Activated B cell treated with CpG ODN at 0.5 μM for 24 hours (primary cell): ENCODE data around the gene COL11A1. TPM values are rescaled to one million over a fixed set of nuclear protein-coding genes. Genes with fewer than 3 reads are reported as not detected.

Source experiments
- ATAC-seq: fragments of 200-7000 bp; cut with Tn5 transposase; one replicate; pipeline ENCODE4 v1.10.0; 2021; ENCODE audit warnings: low read depth, mild to moderate bottlenecking, moderate library complexity
- CTCF ChIA-PET: fragments of 350-600 bp; sonication (Branson Sonifier 250); formaldehyde crosslinking; loops from one replicate; lab custom pipeline; 2021; ENCODE audit warnings: antibody characterized with exemption; lab: Charles Lee
- POLR2A ChIA-PET: fragments of 350-600 bp; sonication (Branson Sonifier 250); formaldehyde crosslinking; loops from one replicate; lab custom pipeline; 2021; ENCODE audit warnings: antibody characterized with exemption; lab: Charles Lee
- DNase-seq: peaks from one replicate; pipeline ENCODE4 v3.0.0; 2022
- H3K27ac Mint-ChIP-seq: one replicate; pipeline ENCODE4 v1.8.0; 2020; ENCODE audit warnings: mixed read lengths
- H3K27me3 Mint-ChIP-seq: one replicate; pipeline ENCODE4 v1.8.0; 2021; ENCODE audit warnings: mixed read lengths
- H3K36me3 Mint-ChIP-seq: one replicate; pipeline ENCODE4 v1.8.0; 2021; ENCODE audit warnings: low read depth, mixed read lengths
- H3K4me1 Mint-ChIP-seq: one replicate; pipeline ENCODE4 v1.8.0; 2021; ENCODE audit warnings: mixed read lengths
- H3K4me3 Mint-ChIP-seq: one replicate; pipeline ENCODE4 v1.8.0; 2020; ENCODE audit warnings: mild to moderate bottlenecking, mixed read lengths
- H3K9me3 Mint-ChIP-seq: one replicate; pipeline ENCODE4 v1.8.0; 2020; ENCODE audit warnings: mixed read lengths
- intact Hi-C: fragments of 100-400 bp; cut with micrococcal nuclease; formaldehyde crosslinking; loops from one replicate; pipeline ENCODE4 v1.15.1; 2024
- total RNA-seq: library from RNA; stranded (reverse); gene quantifications from 2 replicates; pipeline ENCODE4 v1.2.3, GENCODE V29; 2022
- TF ChIP-seq, protein P1 (sequence below): fragments of 200-600 bp; IDR thresholded peaks from one replicate; pipeline ENCODE4 v1.8.0; 2022; ENCODE audit warnings: antibody characterized with exemption, mild to moderate bottlenecking

COL11A1 gene
- total RNA-seq, 1 donor from 2014 or later: not detected

GRCh38 chr1:102858695-102859094 is 249.6 kb downstream of the COL11A1 start:
- DNase-seq (no peak), ATAC-seq (no peak)
- H3K27ac Mint-ChIP-seq: no peak overlapping the region
- no peaks in the 10 kb centered on the region for H3K27me3 Mint-ChIP-seq
- ChIA-PET POLR2A (no interaction called here), CTCF (no interaction called here)
- H3K4me3 Mint-ChIP-seq: no peak overlapping the region
- H3K36me3 Mint-ChIP-seq: no peaks in the 10 kb centered on the region
- intact Hi-C loops: no loop called here
- TF ChIP-seq, protein P1, sequence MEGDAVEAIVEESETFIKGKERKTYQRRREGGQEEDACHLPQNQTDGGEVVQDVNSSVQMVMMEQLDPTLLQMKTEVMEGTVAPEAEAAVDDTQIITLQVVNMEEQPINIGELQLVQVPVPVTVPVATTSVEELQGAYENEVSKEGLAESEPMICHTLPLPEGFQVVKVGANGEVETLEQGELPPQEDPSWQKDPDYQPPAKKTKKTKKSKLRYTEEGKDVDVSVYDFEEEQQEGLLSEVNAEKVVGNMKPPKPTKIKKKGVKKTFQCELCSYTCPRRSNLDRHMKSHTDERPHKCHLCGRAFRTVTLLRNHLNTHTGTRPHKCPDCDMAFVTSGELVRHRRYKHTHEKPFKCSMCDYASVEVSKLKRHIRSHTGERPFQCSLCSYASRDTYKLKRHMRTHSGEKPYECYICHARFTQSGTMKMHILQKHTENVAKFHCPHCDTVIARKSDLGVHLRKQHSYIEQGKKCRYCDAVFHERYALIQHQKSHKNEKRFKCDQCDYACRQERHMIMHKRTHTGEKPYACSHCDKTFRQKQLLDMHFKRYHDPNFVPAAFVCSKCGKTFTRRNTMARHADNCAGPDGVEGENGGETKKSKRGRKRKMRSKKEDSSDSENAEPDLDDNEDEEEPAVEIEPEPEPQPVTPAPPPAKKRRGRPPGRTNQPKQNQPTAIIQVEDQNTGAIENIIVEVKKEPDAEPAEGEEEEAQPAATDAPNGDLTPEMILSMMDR: no peak
- no peaks in the 10 kb centered on the region for H3K4me1 Mint-ChIP-seq
- peaks cover 17% of the 10 kb centered on the region for H3K9me3 Mint-ChIP-seq

- DNase-seq: no peak
- H3K36me3 Mint-ChIP-seq: no peaks in the 10 kb centered on the region
- H3K27ac Mint-ChIP-seq: no peak overlapping the region
- H3K4me3 Mint-ChIP-seq: no peak overlapping the region
- POLR2A ChIA-PET: no interaction called here
- CTCF ChIA-PET: no interaction called here
- no peaks in the 10 kb centered on the region for H3K27me3 Mint-ChIP-seq
- ATAC-seq: no peak
- no peaks in the 10 kb centered on the region for H3K4me1 Mint-ChIP-seq
- H3K9me3 Mint-ChIP-seq: peaks cover 17% of the 10 kb centered on the region
- intact Hi-C loops: no loop called here
- TF ChIP-seq, protein P1: no peak
Observed at GRCh38 chr1:102857251-102857650, 251.1 kb downstream of the COL11A1 start.

- Mint-ChIP-seq H3K4me3 (no peak overlapping the region), H3K27ac (no peak overlapping the region), H3K27me3 (no peaks in the 10 kb centered on the region), H3K36me3 (no peaks in the 10 kb centered on the region), H3K9me3 (peaks cover 17% of the 10 kb centered on the region), H3K4me1 (no peaks in the 10 kb centered on the region)
- ChIA-PET CTCF (no interaction called here), POLR2A (no interaction called here)
- intact Hi-C loops: no loop called here
- ATAC-seq: no peak
- DNase-seq: no peak
- TF ChIP-seq, protein P1: no peak
Observed at GRCh38 chr1:102853701-102854187, 254.6 kb downstream of the COL11A1 start.

GRCh38 chr1:102853136-102853535 is 255.2 kb downstream of the COL11A1 start:
- H3K36me3 Mint-ChIP-seq: no peaks in the 10 kb centered on the region
- TF ChIP-seq, protein P1: no peak

DNA sequence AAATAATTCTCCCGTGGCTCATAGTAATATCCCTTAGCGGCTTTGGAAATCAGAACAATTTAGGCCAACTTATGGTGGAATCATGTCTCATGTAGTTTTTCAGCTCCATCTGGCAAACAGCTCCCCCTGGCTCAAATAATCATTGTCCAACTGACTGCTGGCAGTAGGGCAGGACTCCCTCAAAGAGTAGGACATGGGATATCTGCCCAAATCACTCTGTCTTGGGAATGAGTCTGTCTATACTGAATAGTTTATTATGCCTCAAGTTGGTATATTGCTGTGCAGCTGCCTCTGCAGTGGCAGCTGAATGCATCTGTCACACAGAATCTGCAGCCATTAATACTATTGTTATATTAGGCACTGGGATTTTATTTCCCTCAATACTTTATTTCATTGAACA is 255.7 kb downstream of the COL11A1 start:
- ChIA-PET POLR2A (no interaction called here), CTCF (no interaction called here)
- Mint-ChIP-seq H3K9me3 (peaks cover 15% of the 10 kb centered on the region), H3K27ac (no peak overlapping the region), H3K4me3 (no peak overlapping the region), H3K4me1 (no peaks in the 10 kb centered on the region), H3K36me3 (no peaks in the 10 kb centered on the region), H3K27me3 (no peaks in the 10 kb centered on the region)
- ATAC-seq (no peak), DNase-seq (no peak)
- intact Hi-C loops: no loop called here
- TF ChIP-seq, protein P1: no peak

More at GRCh38 chr1:102853136-102853535, 255.2 kb downstream of the COL11A1 start:
- intact Hi-C loops: no loop called here
- Mint-ChIP-seq H3K4me3 (no peak overlapping the region), H3K27me3 (no peaks in the 10 kb centered on the region), H3K4me1 (no peaks in the 10 kb centered on the region), H3K9me3 (peaks cover 15% of the 10 kb centered on the region), H3K27ac (no peak overlapping the region)
- DNase-seq (no peak), ATAC-seq (no peak)
- ChIA-PET CTCF (no interaction called here), POLR2A (no interaction called here)
